H1 (cell line): ENCODE data around the gene PTPRD. TPM values are rescaled to one million over a fixed set of nuclear protein-coding genes. Genes with fewer than 3 reads are reported as not detected.

Experiments used
- CTCF ChIA-PET: fragments of 300-600 bp; sonication (Branson Sonifier 250); formaldehyde crosslinking; loops from one replicate; lab custom pipeline; 2021; ENCODE audit not compliant: partially characterized antibody; lab: Charles Lee
- POLR2A ChIA-PET: fragments of 300-600 bp; sonication (Branson Sonifier 250); formaldehyde crosslinking; loops from one replicate; lab custom pipeline; 2021; ENCODE audit warnings: inconsistent platforms; ENCODE audit not compliant: partially characterized antibody; lab: Charles Lee
- DNase-seq, 2 experiments: peaks; one replicate each; pipeline versions ENCODE4 v3.0.0 to v3.0.0-alpha.2; 2010 to 2022; ENCODE audit warnings: low spot score in 2 of 2, low read depth in 1 of 2, mixed read lengths in 1 of 2
- FAIRE-seq: peaks from 2 replicates; lab custom pipeline; 2011; peaks lifted over from hg19 to GRCh38; lab: Jason Lieb, UNC
- H2AFZ ChIP-seq: 2 replicates; pipeline ENCODE4 v1.8.1; 2012; ENCODE audit warnings: low read length, inconsistent platforms
- H2AK5ac ChIP-seq: 2 replicates; pipeline ENCODE4 v1.6.1; 2013; ENCODE audit warnings: low read depth, low read length
- H2BK120ac ChIP-seq: replicated peaks from 2 replicates; pipeline ENCODE3; 2013; ENCODE audit warnings: low read depth, low read length, inconsistent platforms
- H2BK12ac ChIP-seq: 2 replicates; pipeline ENCODE4 v1.6.1; 2013; ENCODE audit warnings: low read depth, low read length
- H2BK15ac ChIP-seq: 2 replicates; pipeline ENCODE4 v1.6.1; 2013; ENCODE audit warnings: low read length
- H2BK20ac ChIP-seq: 2 replicates; pipeline ENCODE4 v1.6.1; 2013; ENCODE audit warnings: low read length
- H2BK5ac ChIP-seq: 2 replicates; pipeline ENCODE4 v1.6.1; 2013; ENCODE audit warnings: low read depth, low read length
- H3K14ac ChIP-seq: 2 replicates; pipeline ENCODE4 v1.6.1; 2013; ENCODE audit warnings: inconsistent platforms; ENCODE audit not compliant: insufficient read length
- H3K18ac ChIP-seq: 2 replicates; pipeline ENCODE4 v1.6.1; 2013; ENCODE audit warnings: low read length; ENCODE audit errors: extremely low read depth
- H3K23ac ChIP-seq: 2 replicates; pipeline ENCODE4 v1.6.1; 2013; ENCODE audit warnings: inconsistent platforms; ENCODE audit not compliant: insufficient read length
- H3K23me2 ChIP-seq: 2 replicates; pipeline ENCODE4 v1.6.1; 2013; ENCODE audit warnings: low read depth, low read length
- H3K27ac ChIP-seq: 2 replicates; pipeline ENCODE4 v1.6.1; 2011; ENCODE audit warnings: low read depth, low read length, inconsistent platforms
- H3K27me3 ChIP-seq, 4 experiments: replicated peaks in 1 of 4; 1 replicate in 1 of 4; 2 replicates in 3 of 4; pipeline versions ENCODE4 v1.6.1 to v1.8.1; 2011 to 2013; ENCODE audit warnings: low read length in 3 of 4, mild to moderate bottlenecking in 3 of 4, inconsistent platforms in 2 of 4, mixed read lengths in 2 of 4, moderate library complexity in 1 of 4; ENCODE audit not compliant: control insufficient read depth in 3 of 4, insufficient read depth in 3 of 4; ENCODE audit errors: extremely low read depth in 1 of 4
- H3K36me3 ChIP-seq, 4 experiments: 2 replicates each; pipeline versions ENCODE4 v1.6.1 to v1.8.1; 2011 to 2013; ENCODE audit warnings: mild to moderate bottlenecking in 4 of 4, low read length in 3 of 4, moderate library complexity in 2 of 4, control low read depth in 1 of 4, inconsistent platforms in 1 of 4; ENCODE audit not compliant: insufficient read depth in 4 of 4, control insufficient read depth in 2 of 4
- H3K4ac ChIP-seq: replicated peaks from 2 replicates; pipeline ENCODE3; 2013; ENCODE audit warnings: low read length, low read depth, mixed read lengths, inconsistent platforms; ENCODE audit not compliant: insufficient read length
- H3K4me1 ChIP-seq, 4 experiments: replicated peaks in 1 of 4; 1 replicate in 1 of 4; 2 replicates in 3 of 4; pipeline versions ENCODE4 v1.6.1 to v1.8.1; 2011 to 2013; ENCODE audit warnings: low read length in 3 of 4, inconsistent platforms in 2 of 4, mixed read lengths in 1 of 4; ENCODE audit not compliant: insufficient read depth in 4 of 4, control insufficient read depth in 3 of 4
- H3K4me2 ChIP-seq, 2 experiments: 2 replicates each; pipeline versions ENCODE4 v1.6.1 to v1.8.1; 2011 to 2013; ENCODE audit warnings: low read depth in 2 of 2, low read length in 2 of 2, control low read depth in 1 of 2, inconsistent platforms in 1 of 2, mild to moderate bottlenecking in 1 of 2; ENCODE audit not compliant: insufficient read depth in 1 of 2
- H3K4me3 ChIP-seq, 4 experiments: fragments of 200-600, 300-600 bp in 1 of 4; sonication (generic), shearing (Covaris generic), sonication (Bioruptor Twin) in 1 of 4; 2 replicates each; pipeline versions ENCODE4 v1.5.1 to v1.8.1; 2011 to 2016; ENCODE audit warnings: low read length in 4 of 4, low read depth in 3 of 4, control low read depth in 2 of 4, inconsistent platforms in 2 of 4, mild to moderate bottlenecking in 2 of 4, mixed read lengths in 1 of 4, moderate library complexity in 1 of 4; ENCODE audit not compliant: insufficient read depth in 2 of 4; ENCODE audit errors: extremely low read depth in 1 of 4
- H3K56ac ChIP-seq: replicated peaks from 2 replicates; pipeline ENCODE3; 2013; ENCODE audit warnings: low read depth, mild to moderate bottlenecking, mixed read lengths, low read length, inconsistent platforms; ENCODE audit not compliant: insufficient read length
- H3K79me1 ChIP-seq: 2 replicates; pipeline ENCODE4 v1.6.1; 2013; ENCODE audit warnings: low read depth, low read length, control low read depth
- H3K79me2 ChIP-seq, 2 experiments: 2 replicates each; pipeline versions ENCODE4 v1.6.1 to v1.8.1; 2012 to 2013; ENCODE audit warnings: low read length in 2 of 2, mild to moderate bottlenecking in 2 of 2, inconsistent platforms in 1 of 2; ENCODE audit not compliant: insufficient read depth in 2 of 2, control insufficient read depth in 1 of 2
- H3K9ac ChIP-seq, 4 experiments: replicated peaks in 1 of 4; 1 replicate in 1 of 4; 2 replicates in 3 of 4; pipeline versions ENCODE4 v1.6.1 to v1.8.1; 2011 to 2013; ENCODE audit warnings: low read depth in 3 of 4, low read length in 3 of 4, control low read depth in 2 of 4, mild to moderate bottlenecking in 2 of 4, moderate library complexity in 2 of 4, inconsistent platforms in 1 of 4; ENCODE audit errors: extremely low read depth in 1 of 4
- H3K9me3 ChIP-seq, 2 experiments: 2 replicates each; pipeline versions ENCODE4 v1.6.1 to v1.8.1; 2012 to 2013; ENCODE audit warnings: mild to moderate bottlenecking in 2 of 2, moderate library complexity in 2 of 2, control low read depth in 1 of 2, inconsistent platforms in 1 of 2, low read depth in 1 of 2, low read length in 1 of 2, mixed read lengths in 1 of 2; ENCODE audit not compliant: insufficient read depth in 2 of 2
- H4K20me1 ChIP-seq, 2 experiments: replicated peaks in 1 of 2; 2 replicates each; pipeline versions ENCODE3 to v1.8.1; 2011 to 2013; ENCODE audit warnings: inconsistent platforms in 2 of 2, low read length in 2 of 2, mild to moderate bottlenecking in 1 of 2; ENCODE audit not compliant: insufficient read depth in 2 of 2, control insufficient read depth in 1 of 2
- H4K5ac ChIP-seq: 2 replicates; pipeline ENCODE4 v1.6.1; 2013; ENCODE audit warnings: low read length, low read depth, mixed read lengths, inconsistent platforms; ENCODE audit not compliant: insufficient read length
- H4K8ac ChIP-seq: 2 replicates; pipeline ENCODE4 v1.8.0; 2013; ENCODE audit warnings: mild to moderate bottlenecking, moderate library complexity, low read length, inconsistent platforms; ENCODE audit not compliant: insufficient read depth; ENCODE audit errors: extremely low read depth
- H4K91ac ChIP-seq: replicated peaks from 2 replicates; pipeline ENCODE3; 2013; ENCODE audit warnings: low read length, mixed read lengths, inconsistent platforms; ENCODE audit not compliant: insufficient read length
- CBX5 ChIP-seq: fragments of 300-800, 300-1000 bp; sonication (generic); IDR thresholded peaks from 2 replicates; pipeline ENCODE4 v1.7.1; 2016; ENCODE audit warnings: antibody characterized with exemption, low read length, low read depth
- CTCF ChIP-seq, 3 experiments: IDR thresholded peaks; 1 replicate in 2 of 3; 2 replicates in 1 of 3; pipeline versions ENCODE4 v1.5.1 to v1.6.1; 2011; ENCODE audit warnings: low read length in 3 of 3, mild to moderate bottlenecking in 3 of 3, inconsistent platforms in 2 of 3, low read depth in 1 of 3, moderate library complexity in 1 of 3; ENCODE audit not compliant: insufficient read depth in 1 of 3; ENCODE audit errors: control extremely low read depth in 1 of 3
- HDAC6 ChIP-seq: IDR thresholded peaks from one replicate; pipeline ENCODE4 v1.7.1; 2012; ENCODE audit warnings: low read depth, mild to moderate bottlenecking, inconsistent platforms, low read length, moderate library complexity
- JUND ChIP-seq: IDR thresholded peaks from 2 replicates; pipeline ENCODE4 v1.6.1; 2011; ENCODE audit warnings: mild to moderate bottlenecking, improper control_type of control experiment, low read length
- KDM5A ChIP-seq: fragments of 200-600 bp; IDR thresholded peaks from 2 replicates; pipeline ENCODE4 v1.7.1; 2012; ENCODE audit warnings: mild to moderate bottlenecking, low read length, inconsistent platforms, mixed read lengths
- MAX ChIP-seq: IDR thresholded peaks from 2 replicates; pipeline ENCODE4 v1.6.1; 2012; ENCODE audit warnings: inconsistent platforms
- RNF2 ChIP-seq: fragments of 200-900, 300-1000 bp; sonication (generic); IDR thresholded peaks from 2 replicates; pipeline ENCODE4 v1.7.1; 2016; ENCODE audit warnings: borderline replicate concordance, low read depth, mild to moderate bottlenecking, antibody characterized with exemption, low read length; ENCODE audit not compliant: poor library complexity, severe bottlenecking; ENCODE audit errors: missing control alignments
- SIN3A ChIP-seq, 2 experiments: IDR thresholded peaks in 1 of 2; conservative IDR thresholded peaks in 1 of 2; 2 replicates each; pipeline ENCODE4 v1.6.1; 2011 to 2012; ENCODE audit warnings: low read length in 2 of 2, improper control_type of control experiment in 1 of 2, low read depth in 1 of 2, mild to moderate bottlenecking in 1 of 2
- USF2 ChIP-seq: IDR thresholded peaks from 2 replicates; pipeline ENCODE4 v1.6.1; 2011; ENCODE audit warnings: low read length, improper control_type of control experiment
- WGBS, 2 experiments: shearing (Covaris generic) in 1 of 2; methylation state at CpG; one replicate each; pipeline versions ENCODE4 v1.1.6 to v1.1.7; 2013 to 2015; ENCODE audit warnings: low lambda C conversion rate in 2 of 2, mixed read lengths in 2 of 2, inconsistent platforms in 1 of 2, low coverage in 1 of 2, missing lambda C conversion rate in 1 of 2; ENCODE audit not compliant: insufficient replicate concordance in 2 of 2, insufficient coverage in 1 of 2, insufficient read length in 1 of 2; ENCODE audit errors: extremely low coverage in 1 of 2, missing lambda C conversion rate in 1 of 2; 5-methylcytosine and 5-hydroxymethylcytosine counted together
- polyA plus RNA-seq, 7 experiments: library from polyadenylated mRNA; depleted of rRNA in 3 of 7; stranded (reverse) in 5 of 7; unstranded in 2 of 7; fragments of >200 nt in 5 of 7; fragments of 200-250 nt in 2 of 7; gene quantifications; 1 replicate in 5 of 7; 2 replicates in 1 of 7; 4 replicates in 1 of 7; pipeline versions ENCODE4 v1.2.1 to v1.2.3, GENCODE V29; 2011 to 2013; ENCODE audit warnings: missing spikeins in 2 of 7, mixed read lengths in 2 of 7
- total RNA-seq: library from RNA; stranded (reverse); fragmentation: NEBNext Ultra II Directional; extraction: Animal tissue kit (Norgen Biotek cat#: 25700); gene quantifications from 2 replicates; pipeline ENCODE4 v1.2.1, GENCODE V29; 2021

PTPRD gene
- total and polyA plus RNA-seq, 2 of the 8 experiments (the other 6 are each of a cell fraction or from before 2014, with no cell fraction given), result 17.2 to 77.0 TPM

GRCh38 chr9:9102295-9102694 is 1510.5 kb downstream of the PTPRD start:
- no peak overlapping the region for H2BK12ac ChIP-seq
- H2AFZ ChIP-seq, result peak overlapping the region; percentile 33; the same call in 1 of the 2 replicates
- H3K4ac ChIP-seq, result no peak overlapping the region
- DNase-seq (no peak), FAIRE-seq (no peak)
- no peak overlapping the region for H2BK120ac ChIP-seq
- H3K4me3 ChIP-seq, result no peak overlapping the region
- H2AK5ac ChIP-seq, result no peak overlapping the region
- no peaks in the 10 kb centered on the region for H3K79me2 ChIP-seq
- ChIA-PET CTCF (no interaction called here), POLR2A (no interaction called here)
- H4K8ac ChIP-seq, result no peak overlapping the region
- no peaks in the 10 kb centered on the region for H3K9me3 ChIP-seq
- 77% methylated on average over 7 of the region's 7 CpGs; no CpG with 5 or more reads in 1 of the 2 experiments for WGBS, 2 experiments
- H2BK15ac ChIP-seq, result no peak overlapping the region
- no peak overlapping the region for H3K56ac ChIP-seq
- no peak overlapping the region for H4K5ac ChIP-seq
- H3K4me1 ChIP-seq, result no peaks in the 10 kb centered on the region
- no peak overlapping the region for H2BK20ac ChIP-seq
- H3K9ac ChIP-seq, result no peak overlapping the region
- H2BK5ac ChIP-seq, result no peak overlapping the region
- H3K27me3 ChIP-seq, result no peaks in the 10 kb centered on the region
- no peak overlapping the region for H3K23ac ChIP-seq
- H4K91ac ChIP-seq, result no peak overlapping the region
- no peak overlapping the region for H3K27ac ChIP-seq
- no peaks in the 10 kb centered on the region for H3K36me3 ChIP-seq
- H4K20me1 ChIP-seq, result no peaks in the 10 kb centered on the region
- no peak overlapping the region for H3K14ac ChIP-seq
- H3K79me1 ChIP-seq, result no peaks in the 10 kb centered on the region
- no peaks in the 10 kb centered on the region for H3K23me2 ChIP-seq
- no peak overlapping the region for H3K4me2 ChIP-seq
- H3K18ac ChIP-seq, result no peak overlapping the region
- no peak for TF ChIP-seq KDM5A
- no peak for TF ChIP-seq CBX5
- no peak for TF ChIP-seq JUND
- no peak for TF ChIP-seq RNF2
- TF ChIP-seq MAX, result no peak
- TF ChIP-seq SIN3A (conservative IDR thresholded peaks at IDR 0.05 in 1 of 2, IDR thresholded peaks at IDR 0.05 in 1 of 2; ENCODE audit: low read depth in 1 of 2, low read length in 2 of 2), result no peak
- TF ChIP-seq HDAC6, result no peak
- TF ChIP-seq CTCF (IDR thresholded peaks at IDR 0.05; ENCODE audit: control extremely low read depth in 1 of 3, insufficient read depth in 1 of 3, low read depth in 1 of 3, low read length in 3 of 3), result no peak
- no peak for TF ChIP-seq USF2
